T-helper 2 cell treated with Interferon-gamma antibody and Interleukin-4, amounts not matched to agents 100 ng/mL and 5 ng/mL, for 36 hours (primary cell): Measurements from ENCODE around the gene SELE. TPM values are rescaled to one million over a fixed set of nuclear protein-coding genes. Genes with fewer than 3 reads are reported as not detected.
"Not testable (repeated sequence)": the region's sequence is repeated elsewhere in the genome, so short reads cannot be mapped to it uniquely, and the experiment has no call there.

Experiments
- intact Hi-C: fragments of 100-400 bp; cut with micrococcal nuclease; formaldehyde crosslinking; loops from one replicate; pipeline ENCODE4 v1.15.1; 2023
- total RNA-seq: library from RNA; stranded (reverse); gene quantifications from 2 replicates; pipeline ENCODE4 v1.2.3, GENCODE V29; 2022

Gene SELE
- total RNA-seq, 1 donor from 2014 or later: not detected

GRCh38 chr1:169688377-169688776 lies 45.5 kb downstream of the SELE start:
- intact Hi-C loops: not testable (repeated sequence)

- intact Hi-C loops: no loop called here
These were observed 50.2 kb downstream of the SELE start for GRCh38 chr1:169683661-169684060.

GRCh38 chr1:169683168-169683567 lies 50.7 kb downstream of the SELE start:
- intact Hi-C loops: not testable (repeated sequence)

GRCh38 chr1:169682071-169682470 lies 51.8 kb downstream of the SELE start:
- intact Hi-C loops: no loop called here

- intact Hi-C loops: no loop called here
These were observed 52.7 kb downstream of the SELE start for GRCh38 chr1:169681140-169681539.

GRCh38 chr1:169680377-169681019 lies 53.4 kb downstream of the SELE start:
- intact Hi-C loops: no loop called here

- intact Hi-C loops: no loop called here
These were observed 54.2 kb downstream of the SELE start for GRCh38 chr1:169679692-169680091.

GRCh38 chr1:169676001-169676400 lies 57.9 kb downstream of the SELE start:
- intact Hi-C loops: no loop called here

Other genes starting within 250 kb of the SELE start
- gene SLC19A2, start 248.1 kb downstream of the SELE start, total RNA-seq: 7.1 and 7.5 TPM in 2 replicates
- gene F5, start 147.6 kb downstream of the SELE start, total RNA-seq: 8.2 and 9.1 TPM in 2 replicates
- gene SELP, start 104.0 kb downstream of the SELE start, total RNA-seq: 0.18 and 0.52 TPM in 2 replicates
- 517 and 529 TPM in 2 replicates for gene SELL, start 22.5 kb downstream of the SELE start, total RNA-seq
- 11.3 and 14.1 TPM in 2 replicates for gene METTL18, start 60.8 kb upstream of the SELE start, total RNA-seq
- gene SCYL3, start 159.8 kb upstream of the SELE start, total RNA-seq: 13.4 and 14.2 TPM in 2 replicates